Small intestine (tissue), 7 donors: ENCODE data around the gene SRA1. TPM values are rescaled to one million over a fixed set of nuclear protein-coding genes. Genes with fewer than 3 reads are reported as not detected.
"Not testable (repeated sequence)": the region's sequence is repeated elsewhere in the genome, so short reads cannot be mapped to it uniquely, and the experiment has no call there.

ENCODE experiments used
- DNase-seq, 2 donors: peaks; one replicate each; pipeline versions ENCODE4 v3.0.0 to v3.0.0-alpha.2; 2013
- FAIRE-seq: peaks from 2 replicates; lab custom pipeline; 2012; peaks lifted over from hg19 to GRCh38; lab: Jason Lieb, UNC
- H3K27ac ChIP-seq, 3 donors: one replicate each; pipeline ENCODE4 v1.5.1; 2013; ENCODE audit warnings: low read length in 2 of 3, mild to moderate bottlenecking in 2 of 3, control low read depth in 1 of 3, inconsistent platforms in 1 of 3, low read depth in 1 of 3, moderate library complexity in 1 of 3
- H3K27me3 ChIP-seq, 3 donors: one replicate each; pipeline ENCODE4 v1.6.1; 2013; ENCODE audit warnings: low read length in 3 of 3, inconsistent platforms in 1 of 3; ENCODE audit not compliant: control insufficient read depth in 3 of 3, insufficient read depth in 3 of 3
- H3K36me3 ChIP-seq, 3 donors: one replicate each; pipeline ENCODE4 v1.6.1; 2013; ENCODE audit warnings: low read length in 3 of 3, inconsistent platforms in 1 of 3, low read depth in 1 of 3, mild to moderate bottlenecking in 1 of 3, moderate library complexity in 1 of 3; ENCODE audit not compliant: control insufficient read depth in 3 of 3, insufficient read depth in 2 of 3
- H3K4me1 ChIP-seq, 3 donors: one replicate each; pipeline ENCODE4 v1.6.1; 2013; ENCODE audit warnings: low read length in 2 of 3, inconsistent platforms in 1 of 3, low read depth in 1 of 3, mild to moderate bottlenecking in 1 of 3, moderate library complexity in 1 of 3; ENCODE audit not compliant: control insufficient read depth in 3 of 3, insufficient read depth in 2 of 3
- H3K4me3 ChIP-seq, 3 donors: one replicate each; pipeline ENCODE4 v1.5.1; 2013; ENCODE audit warnings: low read length in 3 of 3, control low read depth in 1 of 3, inconsistent platforms in 1 of 3, low read depth in 1 of 3, mild to moderate bottlenecking in 1 of 3, moderate library complexity in 1 of 3
- H3K9me3 ChIP-seq, 2 donors: one replicate each; pipeline ENCODE4 v1.6.1; 2013; ENCODE audit warnings: low read depth in 1 of 2, low read length in 1 of 2; ENCODE audit not compliant: control insufficient read depth in 2 of 2, insufficient read depth in 1 of 2
- WGBS, 3 donors: extraction: QIAGEN DNeasy Blood & Tissue Kit; methylation state at CpG; one replicate each; pipeline ENCODE4 v1.1.7; 2013; 5-methylcytosine and 5-hydroxymethylcytosine counted together
- polyA plus RNA-seq, 4 donors: library from polyadenylated mRNA; stranded (reverse) in 3 of 4; unstranded in 1 of 4; fragments of 200-250 nt in 3 of 4; fragments of 120-200 nt in 1 of 4; gene quantifications; one replicate each; pipeline versions ENCODE4 v1.2.1 to v1.2.3, GENCODE V29; 2013
- donor health status: healthy with polysubstance abuse.
- donor health status: control.
- donor health status: control.
- donor health status: Bipolar disorder and iron deficiency.
- donor health status: healthy.

SRA1 gene
- polyA plus RNA-seq, 4 donors: 19.0 to 49.9 (median 32.3) TPM

GRCh38 chr5:140596321-140596741 lies 39.1 kb upstream of the SRA1 start:
- 63 to 77% (median 70%) methylated on average over 1 of the region's 1 CpG for WGBS, 3 donors
- no peak overlapping the region for H3K27ac ChIP-seq
- H3K4me1 ChIP-seq: no peaks in the 10 kb centered on the region
- no peaks in the 10 kb centered on the region for H3K36me3 ChIP-seq
- no peak for FAIRE-seq
- H3K9me3 ChIP-seq: no peaks in the 10 kb centered on the region
- no peak overlapping the region for H3K4me3 ChIP-seq
- DNase-seq: no peak
- no peaks in the 10 kb centered on the region for H3K27me3 ChIP-seq

- 53 to 58% (median 58%) methylated on average over 5 of the region's 5 CpGs for WGBS, 3 donors
- Histone ChIP-seq H3K36me3 (no peaks in the 10 kb centered on the region), H3K27me3 (no peaks in the 10 kb centered on the region), H3K4me3 (no peak overlapping the region), H3K27ac (no peak overlapping the region), H3K9me3 (no peaks in the 10 kb centered on the region), H3K4me1 (no peaks in the 10 kb centered on the region)
- DNase-seq: peak; percentile 50 to 56
- FAIRE-seq: no peak
Observed at GRCh38 chr5:140595538-140596300, 38.4 kb upstream of the SRA1 start.

GRCh38 chr5:140594169-140594568 lies 36.9 kb upstream of the SRA1 start:
- H3K36me3 ChIP-seq: no peaks in the 10 kb centered on the region
- H3K4me1 ChIP-seq: no peaks in the 10 kb centered on the region
- no peak for DNase-seq
- no peaks in the 10 kb centered on the region for H3K27me3 ChIP-seq
- WGBS, 3 donors: 63 to 80% (median 76%) methylated on average over 4 to 6 of the region's 6 CpGs
- no peaks in the 10 kb centered on the region for H3K9me3 ChIP-seq
- H3K4me3 ChIP-seq: no peak overlapping the region
- no peak for FAIRE-seq
- H3K27ac ChIP-seq: no peak overlapping the region

- H3K4me3 ChIP-seq: peak overlapping the region in 1 of 3 donors; percentile 23
- H3K9me3 ChIP-seq: not testable (repeated sequence)
- DNase-seq: peak in 1 of 2 donors; percentile 36
Observed at GRCh38 chr5:140593070-140593469, 35.8 kb upstream of the SRA1 start.

GRCh38 chr5:140591747-140592372 lies 34.6 kb upstream of the SRA1 start:
- H3K9me3 ChIP-seq: no peaks in the 10 kb centered on the region
- WGBS, 3 donors: 78 to 89% (median 80%) methylated on average over 5 of the region's 5 CpGs
- H3K4me1 ChIP-seq: no peaks in the 10 kb centered on the region
- H3K4me3 ChIP-seq: no peak overlapping the region
- DNase-seq: no peak
- H3K27ac ChIP-seq: no peak overlapping the region
- no peaks in the 10 kb centered on the region for H3K27me3 ChIP-seq
- no peak for FAIRE-seq
- no peaks in the 10 kb centered on the region for H3K36me3 ChIP-seq

More at GRCh38 chr5:140593070-140593469, 35.8 kb upstream of the SRA1 start:
- WGBS, 3 donors: 36 to 53% (median 42%) methylated on average over 8 to 12 of the region's 14 CpGs
- H3K27me3 ChIP-seq, H3K36me3 ChIP-seq, H3K4me1 ChIP-seq, H3K27ac ChIP-seq, FAIRE-seq: not testable (repeated sequence)

GRCh38 chr5:140590861-140591260 lies 33.6 kb upstream of the SRA1 start:
- Histone ChIP-seq H3K9me3 (no peaks in the 10 kb centered on the region), H3K27me3 (no peaks in the 10 kb centered on the region), H3K27ac (no peak overlapping the region), H3K36me3 (no peaks in the 10 kb centered on the region), H3K4me3 (no peak overlapping the region), H3K4me1 (no peaks in the 10 kb centered on the region)
- no peak for FAIRE-seq
- 92 to 95% (median 92%) methylated on average over 7 of the region's 7 CpGs for WGBS, 3 donors
- no peak for DNase-seq

GRCh38 chr5:140588311-140589070 lies 31.2 kb upstream of the SRA1 start:
- H3K9me3 ChIP-seq: no peaks in the 10 kb centered on the region
- no peaks in the 10 kb centered on the region for H3K4me1 ChIP-seq
- DNase-seq (no peak), FAIRE-seq (no peak)
- H3K4me3 ChIP-seq: no peak overlapping the region
- WGBS, 3 donors: 48 to 89% (median 75%) methylated on average over 5 of the region's 5 CpGs
- H3K36me3 ChIP-seq: no peaks in the 10 kb centered on the region
- no peak overlapping the region for H3K27ac ChIP-seq
- no peaks in the 10 kb centered on the region for H3K27me3 ChIP-seq

- no peaks in the 10 kb centered on the region for H3K4me1 ChIP-seq
- H3K9me3 ChIP-seq: peaks cover 0 to 2% of the 10 kb centered on the region in 2 donors
- FAIRE-seq: no peak
- H3K36me3 ChIP-seq: no peaks in the 10 kb centered on the region
- WGBS, 3 donors: 94 to 96% (median 95%) methylated on average over 1 of the region's 1 CpG
- no peak overlapping the region for H3K4me3 ChIP-seq
- H3K27ac ChIP-seq: no peak overlapping the region
- DNase-seq: no peak
- H3K27me3 ChIP-seq: no peaks in the 10 kb centered on the region
Observed at GRCh38 chr5:140587495-140587894, 30.2 kb upstream of the SRA1 start.
